K562 (cell line): ENCODE data around the gene MN1. TPM values are rescaled to one million over a fixed set of nuclear protein-coding genes. Genes with fewer than 3 reads are reported as not detected.

Source experiments
- ARHGAP35 ChIP-seq: fragments of 450-650 bp; IDR thresholded peaks from 2 replicates; pipeline ENCODE4 v1.6.1; 2018; ENCODE audit not compliant: partially characterized antibody
- ARNT ChIP-seq, 2 experiments: fragments of 450-650 bp; IDR thresholded peaks; 2 replicates each; pipeline ENCODE4 v1.6.1; 2016; ENCODE audit warnings: mild to moderate bottlenecking in 1 of 2
- CHCHD3 ChIP-seq: fragments of 250-450 bp; sonication (Bioruptor Pico); IDR thresholded peaks from 2 replicates; pipeline ENCODE4 v2.1.2; 2022; ENCODE audit warnings: mild to moderate bottlenecking
- CREB3L1 ChIP-seq: fragments of 450-650 bp; IDR thresholded peaks from 2 replicates; pipeline ENCODE4 v1.6.1; 2014; ENCODE audit warnings: low read depth, mild to moderate bottlenecking, moderate library complexity, borderline replicate concordance
- E2F8 ChIP-seq: fragments of 450-650 bp; IDR thresholded peaks from 2 replicates; pipeline ENCODE4 v1.7.1; 2018; ENCODE audit warnings: mild to moderate bottlenecking, low read depth; ENCODE audit not compliant: partially characterized antibody
- EHMT2 ChIP-seq: fragments of 450-650 bp; IDR thresholded peaks from 2 replicates; pipeline ENCODE4 v1.6.1; 2018; ENCODE audit warnings: antibody characterized with exemption
- ETS2 ChIP-seq: IDR thresholded peaks from 2 replicates; pipeline ENCODE4 v1.6.1; 2016; ENCODE audit warnings: borderline replicate concordance, missing genetic modification characterization, mild to moderate bottlenecking, moderate library complexity, missing compliant biosample characterization; ENCODE audit not compliant: poor library complexity, severe bottlenecking
- FOSL1 ChIP-seq: fragments of 200-800 bp; sonication (Bioruptor generic); conservative IDR thresholded peaks from 2 replicates; pipeline ENCODE4 v1.6.1; 2016; ENCODE audit warnings: missing genetic modification characterization, missing compliant biosample characterization
- HDAC2 ChIP-seq: fragments of 450-650 bp; IDR thresholded peaks from 2 replicates; pipeline ENCODE4 v1.6.1; 2016; ENCODE audit warnings: mild to moderate bottlenecking
- HNRNPH1 ChIP-seq: fragments of 200-400 bp; formaldehyde crosslinking; optimal IDR thresholded peaks from 2 replicates; pipeline ENCODE3; 2017; ENCODE audit warnings: low read depth, mild to moderate bottlenecking, low read length, moderate library complexity
- JUNB ChIP-seq: fragments of 450-650 bp; formaldehyde crosslinking; conservative IDR thresholded peaks from 2 replicates; pipeline ENCODE4 v1.4.0; 2020; ENCODE audit warnings: mild to moderate bottlenecking
- KAT8 ChIP-seq: fragments of 450-650 bp; IDR thresholded peaks from 2 replicates; pipeline ENCODE4 v1.6.1; 2016; ENCODE audit warnings: low read depth, mild to moderate bottlenecking
- MLX ChIP-seq, 2 experiments: fragments of 450-650 bp in 1 of 2; sonication (generic) in 1 of 2; formaldehyde crosslinking; conservative IDR thresholded peaks; 2 replicates each; pipeline versions ENCODE4 v1.4.0 to v1.8.1; 2020 to 2022; ENCODE audit warnings: mild to moderate bottlenecking in 1 of 2, missing genetic modification reagents in 1 of 2
- RBM39 ChIP-seq: fragments of 200-400 bp; formaldehyde crosslinking; optimal IDR thresholded peaks from 2 replicates; pipeline ENCODE3; 2018; ENCODE audit warnings: low read depth, low read length
- TFE3 ChIP-seq: fragments of 450-650 bp; formaldehyde crosslinking; IDR thresholded peaks from 2 replicates; pipeline ENCODE4 v1.4.0; 2020; ENCODE audit warnings: mild to moderate bottlenecking, mixed read lengths
- USF1 ChIP-seq: sonication (generic); formaldehyde crosslinking; IDR thresholded peaks from 2 replicates; pipeline ENCODE4 v1.9.0; 2022; ENCODE audit warnings: mild to moderate bottlenecking, missing genetic modification reagents
- ZFP1 ChIP-seq: fragments of 450-650 bp; formaldehyde crosslinking; IDR thresholded peaks from 2 replicates; pipeline ENCODE4 v1.4.0; 2020; ENCODE audit warnings: mild to moderate bottlenecking, mixed read lengths
- ZNF146 ChIP-seq: IDR thresholded peaks from one replicate; pipeline ENCODE4 v1.6.1; 2018; ENCODE audit warnings: missing compliant biosample characterization; ENCODE audit not compliant: unreplicated experiment
- ZNF444 ChIP-seq: fragments of 250-450 bp; sonication (Bioruptor Pico); IDR thresholded peaks from 2 replicates; pipeline ENCODE4 v1.4.0; 2020; ENCODE audit warnings: mild to moderate bottlenecking, moderate library complexity
- ZNF778 ChIP-seq: fragments of 450-650 bp; formaldehyde crosslinking; IDR thresholded peaks from 2 replicates; pipeline ENCODE4 v1.4.0; 2020; ENCODE audit warnings: mild to moderate bottlenecking, moderate library complexity
- ZNF780A ChIP-seq: fragments of 250-450 bp; sonication (Bioruptor Pico); IDR thresholded peaks from 2 replicates; pipeline ENCODE4 v1.5.0; 2021; ENCODE audit warnings: mild to moderate bottlenecking
- polyA plus RNA-seq, 8 experiments: library from polyadenylated mRNA; depleted of rRNA in 4 of 8; stranded (reverse) in 5 of 8; unstranded in 3 of 8; fragments of >200 nt; fragmentation: Nextera tagmentation in 2 of 8; fragmentation: Illumina TruSeq in 1 of 8; extraction: Ambion mirVana in 2 of 8; extraction: Trizol in 1 of 8; gene quantifications; 2 replicates each; pipeline versions ENCODE4 v1.2.1 to v1.2.3, GENCODE V29; 2011 to 2014; ENCODE audit warnings: inconsistent platforms in 1 of 8, missing spikeins in 1 of 8
- total RNA-seq, 7 experiments: library from RNA; depleted of rRNA in 6 of 7; stranded (reverse); fragments of >200 nt in 6 of 7; fragmentation: Illumina TruSeq in 2 of 7; extraction: Trizol in 2 of 7; gene quantifications; 2 replicates each; pipeline versions ENCODE4 v1.2.1 to v1.2.3, GENCODE V29; 2011 to 2021; ENCODE audit warnings: low replicate concordance in 1 of 7

Gene MN1
- total and polyA plus RNA-seq, 9 of the 15 experiments (the other 6 are each of a cell fraction or from before 2014, with no cell fraction given) = under 0.01 to 0.05 (median 0.03) TPM; not detected in 5

- no peak for TF ChIP-seq HDAC2
- no peak for TF ChIP-seq KAT8
- no peak for TF ChIP-seq CHCHD3 (CRISPR knock-in tag)
- TF ChIP-seq RBM39 = no peak
- TF ChIP-seq ZNF778 = no peak
- no peak for TF ChIP-seq E2F8
- TF ChIP-seq ZFP1 = no peak
- no peak for TF ChIP-seq MLX (CRISPR knock-in tag; conservative IDR thresholded peaks at IDR 0.05)
- TF ChIP-seq ZNF444 (CRISPR knock-in tag) = no peak
- TF ChIP-seq TFE3 = no peak
- no peak for TF ChIP-seq ARHGAP35
- no peak for TF ChIP-seq ARNT (IDR thresholded peaks at IDR 0.05)
- 0 out of 2 replicates have a peak, but pooled peaks have one; percentile 62 for TF ChIP-seq JUNB (CRISPR knock-in tag)
- TF ChIP-seq USF1 (CRISPR knock-in tag) = no peak
- TF ChIP-seq ZNF780A (CRISPR knock-in tag) = no peak
- TF ChIP-seq CREB3L1 = no peak
- no peak for TF ChIP-seq ZNF146 (CRISPR knock-in tag)
- no peak for TF ChIP-seq HNRNPH1
- no peak for TF ChIP-seq EHMT2
- TF ChIP-seq ETS2 = no peak
- peak; percentile 94 for TF ChIP-seq FOSL1 (tag)
Observed at GRCh38 chr22:27718186-27719035, 83.1 kb downstream of the MN1 start (continued).
